HepG2 (cell line): ENCODE measurements around the gene METTL14. TPM values are rescaled to one million over a fixed set of nuclear protein-coding genes. Genes with fewer than 3 reads are reported as not detected.

Experiments
- ATAC-seq: fragments of 200-7000 bp; cut with Tn5 transposase; 3 replicates; pipeline ENCODE4 v1.9.1; 2020; ENCODE audit warnings: mild to moderate bottlenecking, moderate library complexity
- BruUV-seq: library from RNA; stranded (reverse); fragments of 400-500 nt; replicated peaks from 2 replicates; lab custom pipeline; 2021; lab: Mats Ljungman, UMichigan
- CTCF ChIA-PET: fragments of 300-600 bp; formaldehyde crosslinking; extraction: SDS; loops from one replicate; lab custom pipeline; 2021; ENCODE audit warnings: low total read pairs, inconsistent platforms, low intra/inter-chr PET ratio; lab: Yijun Ruan, JAX
- POLR2A ChIA-PET: fragments of 350-600 bp; sonication (Branson Sonifier 250); formaldehyde crosslinking; loops from one replicate; lab custom pipeline; 2020; ENCODE audit warnings: antibody characterized with exemption, inconsistent platforms; lab: Yijun Ruan, JAX
- DNase-seq: peaks from one replicate; pipeline ENCODE4 v3.0.0-alpha.2; 2015; ENCODE audit warnings: low spot score
- FAIRE-seq: peaks from 3 replicates; lab custom pipeline; 2011; peaks lifted over from hg19 to GRCh38; lab: Jason Lieb, UNC
- H2AFZ ChIP-seq: one replicate; pipeline ENCODE4 v1.6.1; 2011; ENCODE audit warnings: low read length, inconsistent platforms
- H3K27ac ChIP-seq: fragments of 300-600 bp; 3 replicates; pipeline ENCODE4 v1.8.0; 2011; ENCODE audit warnings: mixed run types, mild to moderate bottlenecking, mixed read lengths, low read length, inconsistent platforms; ENCODE audit not compliant: insufficient read depth; ENCODE audit errors: extremely low read length
- H3K27me3 ChIP-seq, 2 experiments: fragments of 200-600 bp in 1 of 2; 2 replicates in 1 of 2; 3 replicates in 1 of 2; pipeline versions ENCODE4 v1.6.0 to v1.8.0; 2011; ENCODE audit warnings: low read length in 2 of 2, mild to moderate bottlenecking in 2 of 2, moderate library complexity in 2 of 2, inconsistent platforms in 1 of 2; ENCODE audit not compliant: insufficient read depth in 2 of 2, control insufficient read depth in 1 of 2
- H3K36me3 ChIP-seq, 2 experiments: fragments of 200-600 bp in 1 of 2; replicated peaks in 1 of 2; 2 replicates in 1 of 2; 3 replicates in 1 of 2; pipeline versions ENCODE4 v1.5.1 to v1.8.0; 2011; ENCODE audit warnings: low read length in 2 of 2, inconsistent platforms in 1 of 2; ENCODE audit not compliant: insufficient read depth in 2 of 2, control insufficient read depth in 1 of 2
- H3K4me1 ChIP-seq: 2 replicates; pipeline ENCODE4 v1.5.1; 2012; ENCODE audit warnings: low read length, inconsistent platforms; ENCODE audit not compliant: insufficient read depth
- H3K4me2 ChIP-seq: 2 replicates; pipeline ENCODE4 v1.6.0; 2011; ENCODE audit warnings: low read depth, low read length, inconsistent platforms
- H3K4me3 ChIP-seq, 3 experiments: fragments of 200-600 bp in 1 of 3; sonication (generic), shearing (Covaris generic) in 1 of 3; replicated peaks in 1 of 3; 2 replicates each; pipeline ENCODE4 v1.5.1; 2011 to 2016; ENCODE audit warnings: low read length in 3 of 3, inconsistent platforms in 2 of 3, low read depth in 2 of 3, mild to moderate bottlenecking in 2 of 3, control low read depth in 1 of 3, mixed read lengths in 1 of 3; ENCODE audit not compliant: insufficient read depth in 1 of 3
- H3K79me2 ChIP-seq: one replicate; pipeline ENCODE4 v1.6.1; 2011; ENCODE audit warnings: low read length, inconsistent platforms; ENCODE audit not compliant: insufficient read depth
- H3K9ac ChIP-seq: 2 replicates; pipeline ENCODE4 v1.6.0; 2011; ENCODE audit warnings: mild to moderate bottlenecking, low read depth, low read length, inconsistent platforms; ENCODE audit not compliant: insufficient read depth
- H3K9me3 ChIP-seq: 2 replicates; pipeline ENCODE4 v1.5.1; 2012; ENCODE audit warnings: mild to moderate bottlenecking, low read length
- H4K20me1 ChIP-seq: 2 replicates; pipeline ENCODE4 v1.6.0; 2011; ENCODE audit warnings: inconsistent platforms, mild to moderate bottlenecking, low read length, moderate library complexity; ENCODE audit not compliant: insufficient read depth
- CTCF ChIP-seq: sonication (generic); formaldehyde crosslinking; IDR thresholded peaks from 2 replicates; pipeline ENCODE4 v1.5.0; 2020; ENCODE audit warnings: mild to moderate bottlenecking, missing genetic modification reagents, moderate library complexity
- GABPB1 ChIP-seq: IDR thresholded peaks from 2 replicates; pipeline ENCODE4 v1.6.1; 2016; ENCODE audit warnings: mild to moderate bottlenecking, missing genetic modification reagents, moderate library complexity, missing compliant biosample characterization
- POGZ ChIP-seq: sonication (generic); formaldehyde crosslinking; IDR thresholded peaks from 2 replicates; pipeline ENCODE4 v1.4.0; 2020; ENCODE audit warnings: mild to moderate bottlenecking, missing genetic modification reagents
- ZBTB26 ChIP-seq: IDR thresholded peaks from 2 replicates; pipeline ENCODE4 v1.6.1; 2016; ENCODE audit warnings: missing compliant biosample characterization, missing genetic modification reagents, borderline replicate concordance
- WGBS: methylation state at CpG from one replicate; pipeline ENCODE4 v1.1.6; 2017; ENCODE audit warnings: low lambda C conversion rate; 5-methylcytosine and 5-hydroxymethylcytosine counted together
- in situ Hi-C: cut with HindIII; loops from 2 replicates; pipeline ENCODE4 v1.10.0; 2017; ENCODE audit warnings: low pct_unique_long_range_greater_than_20kb; ENCODE audit not compliant: extremely low pct_ligation_motif_present
- intact Hi-C: fragments of 100-400 bp; cut with micrococcal nuclease; formaldehyde crosslinking; loops from one replicate; pipeline ENCODE4 v1.10.0; 2022; ENCODE audit not compliant: unreplicated experiment
- polyA plus RNA-seq, 8 experiments: library from polyadenylated mRNA; depleted of rRNA in 3 of 8; stranded (reverse) in 7 of 8; unstranded in 1 of 8; fragments of >200 nt; fragmentation: Illumina TruSeq in 4 of 8; extraction: Trizol in 4 of 8; gene quantifications; 2 replicates each; pipeline versions ENCODE4 v1.2.1 to v1.2.3, GENCODE V29; 2011 to 2016; ENCODE audit warnings: low read depth in 4 of 8, missing spikeins in 1 of 8, mixed read lengths in 1 of 8; ENCODE audit not compliant: insufficient read depth in 1 of 8
- total RNA-seq, 5 experiments: library from RNA; depleted of rRNA; stranded (reverse); fragments of >200 nt; fragmentation: Illumina TruSeq; extraction: Trizol; gene quantifications; 2 replicates each; pipeline ENCODE4 v1.2.3, GENCODE V29; 2016; ENCODE audit warnings: low read depth in 1 of 5
- TF ChIP-seq, protein P1 (sequence below): IDR thresholded peaks from 2 replicates; pipeline ENCODE4 v1.6.1; 2012; ENCODE audit warnings: low read depth, low read length, improper control_type of control experiment
- TF ChIP-seq, protein P2 (sequence below): fragments of 450-650 bp; IDR thresholded peaks from 2 replicates; pipeline ENCODE4 v1.6.1; 2017; ENCODE audit warnings: mild to moderate bottlenecking
- TF ChIP-seq, protein P3 (sequence below): sonication (generic); formaldehyde crosslinking; IDR thresholded peaks from 2 replicates; pipeline ENCODE4 v1.4.0; 2020; ENCODE audit warnings: low read depth, mild to moderate bottlenecking, missing genetic modification reagents

The METTL14 gene
- total and polyA plus RNA-seq, 2 of the 13 experiments (the other 11 are each of a cell fraction or from before 2014, with no cell fraction given) = 11.6 to 44.9 TPM

DNA sequence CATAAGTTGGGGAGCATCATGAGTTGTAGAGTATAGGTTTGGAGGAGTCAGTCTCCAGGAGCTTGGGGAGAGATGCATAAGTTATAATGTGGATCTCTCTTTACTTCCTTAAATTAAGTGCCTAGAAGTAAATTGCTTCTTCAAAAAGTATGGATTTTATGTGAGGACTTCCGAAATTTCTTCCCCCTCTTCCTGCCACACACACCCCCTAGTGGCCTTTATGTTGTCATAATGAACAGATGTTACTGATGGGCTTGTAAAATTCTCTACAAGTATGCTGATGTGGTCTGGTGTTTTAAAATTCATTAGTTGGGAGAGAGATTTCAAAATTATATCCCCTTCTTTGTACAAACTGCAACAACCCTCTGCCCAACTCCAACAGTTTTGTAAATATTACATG, 2.3 kb upstream of the METTL14 start:
- Histone ChIP-seq H3K27me3 (no peaks in the 10 kb centered on the region; a peak in 1 of 5 replicates), H3K4me3 (peak overlapping the region; percentile 55 to 65 (median 56); a peak in 5 of 6 replicates), H3K79me2 (peaks cover 26% of the 10 kb centered on the region), H2AFZ (peak overlapping the region; percentile 97)
- no TSS peak for BruUV-seq
- TF ChIP-seq CTCF (CRISPR knock-in tag) (peak; percentile 51), POGZ (no peak)
- TF ChIP-seq, protein P1, sequence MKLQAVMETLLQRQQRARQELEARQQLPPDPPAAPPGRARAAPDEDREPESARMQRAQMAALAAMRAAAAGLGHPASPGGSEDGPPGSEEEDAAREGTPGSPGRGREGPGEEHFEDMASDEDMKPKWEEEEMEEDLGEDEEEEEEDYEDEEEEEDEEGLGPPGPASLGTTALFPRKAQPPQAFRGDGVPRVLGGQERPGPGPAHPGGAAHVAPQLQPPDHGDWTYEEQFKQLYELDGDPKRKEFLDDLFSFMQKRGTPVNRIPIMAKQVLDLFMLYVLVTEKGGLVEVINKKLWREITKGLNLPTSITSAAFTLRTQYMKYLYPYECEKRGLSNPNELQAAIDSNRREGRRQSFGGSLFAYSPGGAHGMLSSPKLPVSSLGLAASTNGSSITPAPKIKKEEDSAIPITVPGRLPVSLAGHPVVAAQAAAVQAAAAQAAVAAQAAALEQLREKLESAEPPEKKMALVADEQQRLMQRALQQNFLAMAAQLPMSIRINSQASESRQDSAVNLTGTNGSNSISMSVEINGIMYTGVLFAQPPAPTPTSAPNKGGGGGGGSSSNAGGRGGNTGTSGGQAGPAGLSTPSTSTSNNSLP = 0 out of 2 replicates have a peak, but pooled peaks have one; percentile 6
- TF ChIP-seq, all 625 proteins: peak for 2
- WGBS = 38% methylated on average over 1 of the region's 1 CpG
- ChIA-PET CTCF (no interaction called here), POLR2A (no interaction called here)
- Histone ChIP-seq H3K36me3 (no peaks in the 10 kb centered on the region; a peak in 1 of 5 replicates), H4K20me1 (peaks cover 17% of the 10 kb centered on the region; the same call in 1 of the 2 replicates), H3K9me3 (no peaks in the 10 kb centered on the region), H3K4me1 (peaks cover 37% of the 10 kb centered on the region), H3K9ac (peak overlapping the region; percentile 58), H3K4me2 (peak overlapping the region; percentile 80), H3K27ac (no peak overlapping the region)
- in situ Hi-C loops = no loop called here
- DNase-seq (peak; percentile 30), FAIRE-seq (peak; percentile 39), ATAC-seq (peak; percentile 20; the same call in 1 of the 3 replicates)
- intact Hi-C loops = loop anchor here (1.0 kb wide), 1 partner anchor 144 kb away; no protein-coding TSS in a partner anchor

DNA sequence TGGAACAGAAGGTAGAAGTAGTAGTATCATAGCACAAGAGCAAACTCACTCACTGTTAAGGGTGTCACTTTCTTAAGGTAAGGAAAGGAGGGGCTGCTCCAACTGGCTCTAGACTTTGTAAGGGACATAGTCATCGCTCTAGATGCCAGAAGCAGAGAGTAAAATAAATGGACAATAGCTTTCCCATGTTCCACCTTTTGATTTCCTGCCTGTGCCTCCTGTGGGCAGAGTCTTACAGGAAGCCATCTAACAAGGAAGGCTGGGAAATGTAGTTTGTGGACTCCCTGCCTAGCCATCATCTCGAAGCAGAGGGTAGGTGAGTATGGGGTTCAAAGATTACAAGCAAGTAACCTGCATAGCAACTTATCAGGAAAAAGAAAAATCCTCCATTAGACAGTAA, 1.7 kb upstream of the METTL14 start:
- POLR2A ChIA-PET = no interaction called here
- Histone ChIP-seq H3K4me2 (peak overlapping the region; percentile 80), H3K36me3 (no peaks in the 10 kb centered on the region; a peak in 1 of 5 replicates), H3K9me3 (no peaks in the 10 kb centered on the region), H3K4me1 (peaks cover 37% of the 10 kb centered on the region), H3K79me2 (peaks cover 28% of the 10 kb centered on the region), H3K9ac (peak overlapping the region; percentile 58), H2AFZ (peak overlapping the region; percentile 97), H3K27ac (peak overlapping the region; percentile 7), H3K4me3 (peak overlapping the region; percentile 55 to 65 (median 56)), H4K20me1 (peaks cover 17% of the 10 kb centered on the region; the same call in 1 of the 2 replicates), H3K27me3 (no peaks in the 10 kb centered on the region; a peak in 1 of 5 replicates)
- peak; percentile 49 for DNase-seq
- 3% methylated on average over 2 of the region's 2 CpGs for WGBS
- no TSS peak for BruUV-seq
- peak; percentile 77 for ATAC-seq
- CTCF ChIA-PET = no interaction called here
- intact Hi-C loops = loop anchor here (1.0 kb wide), 1 partner anchor 144 kb away; no protein-coding TSS in a partner anchor
- peak; percentile 90 for FAIRE-seq
- in situ Hi-C loops = no loop called here
- TF ChIP-seq, protein P2, sequence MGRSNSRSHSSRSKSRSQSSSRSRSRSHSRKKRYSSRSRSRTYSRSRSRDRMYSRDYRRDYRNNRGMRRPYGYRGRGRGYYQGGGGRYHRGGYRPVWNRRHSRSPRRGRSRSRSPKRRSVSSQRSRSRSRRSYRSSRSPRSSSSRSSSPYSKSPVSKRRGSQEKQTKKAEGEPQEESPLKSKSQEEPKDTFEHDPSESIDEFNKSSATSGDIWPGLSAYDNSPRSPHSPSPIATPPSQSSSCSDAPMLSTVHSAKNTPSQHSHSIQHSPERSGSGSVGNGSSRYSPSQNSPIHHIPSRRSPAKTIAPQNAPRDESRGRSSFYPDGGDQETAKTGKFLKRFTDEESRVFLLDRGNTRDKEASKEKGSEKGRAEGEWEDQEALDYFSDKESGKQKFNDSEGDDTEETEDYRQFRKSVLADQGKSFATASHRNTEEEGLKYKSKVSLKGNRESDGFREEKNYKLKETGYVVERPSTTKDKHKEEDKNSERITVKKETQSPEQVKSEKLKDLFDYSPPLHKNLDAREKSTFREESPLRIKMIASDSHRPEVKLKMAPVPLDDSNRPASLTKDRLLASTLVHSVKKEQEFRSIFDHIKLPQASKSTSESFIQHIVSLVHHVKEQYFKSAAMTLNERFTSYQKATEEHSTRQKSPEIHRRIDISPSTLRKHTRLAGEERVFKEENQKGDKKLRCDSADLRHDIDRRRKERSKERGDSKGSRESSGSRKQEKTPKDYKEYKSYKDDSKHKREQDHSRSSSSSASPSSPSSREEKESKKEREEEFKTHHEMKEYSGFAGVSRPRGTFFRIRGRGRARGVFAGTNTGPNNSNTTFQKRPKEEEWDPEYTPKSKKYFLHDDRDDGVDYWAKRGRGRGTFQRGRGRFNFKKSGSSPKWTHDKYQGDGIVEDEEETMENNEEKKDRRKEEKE = no peak
- TF ChIP-seq, protein P3, sequence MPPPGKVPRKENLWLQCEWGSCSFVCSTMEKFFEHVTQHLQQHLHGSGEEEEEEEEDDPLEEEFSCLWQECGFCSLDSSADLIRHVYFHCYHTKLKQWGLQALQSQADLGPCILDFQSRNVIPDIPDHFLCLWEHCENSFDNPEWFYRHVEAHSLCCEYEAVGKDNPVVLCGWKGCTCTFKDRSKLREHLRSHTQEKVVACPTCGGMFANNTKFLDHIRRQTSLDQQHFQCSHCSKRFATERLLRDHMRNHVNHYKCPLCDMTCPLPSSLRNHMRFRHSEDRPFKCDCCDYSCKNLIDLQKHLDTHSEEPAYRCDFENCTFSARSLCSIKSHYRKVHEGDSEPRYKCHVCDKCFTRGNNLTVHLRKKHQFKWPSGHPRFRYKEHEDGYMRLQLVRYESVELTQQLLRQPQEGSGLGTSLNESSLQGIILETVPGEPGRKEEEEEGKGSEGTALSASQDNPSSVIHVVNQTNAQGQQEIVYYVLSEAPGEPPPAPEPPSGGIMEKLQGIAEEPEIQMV (CRISPR knock-in tag) = no peak
- TF ChIP-seq GABPB1 (peak; percentile 89), ZBTB26 (CRISPR knock-in tag) (no peak)
